ENCODE results near the gene FMN1. TPM values are rescaled to one million over a fixed set of nuclear protein-coding genes. Genes with fewer than 3 reads are reported as not detected.

Gene FMN1
- total and polyA plus RNA-seq, 2 of the 8 experiments (the other 6 are each of a cell fraction or from before 2014, with no cell fraction given) = 0.27 to 3.7 TPM

DNA sequence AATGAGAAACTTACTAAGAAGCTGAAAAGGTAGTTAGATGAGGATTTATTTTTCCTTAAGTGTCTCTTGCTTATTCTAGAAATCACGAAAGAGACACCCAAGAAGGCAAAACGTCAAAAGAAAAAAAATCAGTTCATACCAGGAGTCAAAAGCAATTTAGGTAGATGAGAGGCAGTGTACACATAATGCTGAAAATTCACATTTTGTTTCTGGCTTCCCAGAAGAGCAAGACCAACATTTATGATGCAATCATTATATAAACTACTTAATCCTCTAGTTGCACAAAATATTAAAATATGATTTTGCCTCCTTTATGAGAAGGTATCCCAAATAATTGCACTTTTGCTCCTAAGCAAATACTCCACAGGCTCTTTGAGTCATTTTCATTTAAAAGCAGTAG, 228.0 kb downstream of the FMN1 start (continued):
- TF ChIP-seq YY1 (IDR thresholded peaks at IDR 0.05; ENCODE audit: low read depth, low read length) (no peak), PHF8 (conservative IDR thresholded peaks at IDR 0.05; ENCODE audit: low read depth, low read length) (no peak)
